Natural killer cell (primary cell): ENCODE results near the gene TRIM2. TPM values are rescaled to one million over a fixed set of nuclear protein-coding genes. Genes with fewer than 3 reads are reported as not detected.

Experiments
- ATAC-seq, 3 donors: fragments of 150-1000 bp in 2 of 3; fragments of 200-7000 bp in 1 of 3; cut with Tn5 transposase; 1 replicate in 1 of 3; 2 replicates in 2 of 3; pipeline ENCODE4 v1.10.0; 2021; ENCODE audit warnings: mild to moderate bottlenecking in 2 of 3, moderate library complexity in 2 of 3
- DNase-seq, 2 donors: peaks; one replicate each; pipeline versions ENCODE4 v3.0.0 to v3.0.0-alpha.2; 2013 to 2021; ENCODE audit warnings: mixed read lengths in 1 of 2
- H3K27ac ChIP-seq: one replicate; pipeline ENCODE4 v1.5.1; 2013; ENCODE audit warnings: mild to moderate bottlenecking, low read length
- H3K27me3 ChIP-seq: one replicate; pipeline ENCODE4 v1.6.1; 2013; ENCODE audit warnings: low read length; ENCODE audit not compliant: control insufficient read depth, insufficient read depth
- H3K36me3 ChIP-seq: one replicate; pipeline ENCODE4 v1.6.1; 2013; ENCODE audit warnings: low read length; ENCODE audit not compliant: control insufficient read depth, insufficient read depth
- H3K4me1 ChIP-seq: one replicate; pipeline ENCODE4 v1.6.1; 2013; ENCODE audit warnings: low read length; ENCODE audit not compliant: control insufficient read depth, insufficient read depth
- H3K4me3 ChIP-seq: one replicate; pipeline ENCODE4 v1.5.1; 2013; ENCODE audit warnings: low read length
- H3K9me3 ChIP-seq: one replicate; pipeline ENCODE4 v1.6.1; 2013; ENCODE audit warnings: low read length; ENCODE audit not compliant: control insufficient read depth, insufficient read depth
- H3K27ac Mint-ChIP-seq, 2 donors: one replicate each; pipeline ENCODE4 v1.8.0; 2022; ENCODE audit warnings: mild to moderate bottlenecking in 2 of 2, mixed read lengths in 2 of 2, moderate library complexity in 1 of 2
- H3K27me3 Mint-ChIP-seq, 2 donors: one replicate each; pipeline ENCODE4 v1.8.0; 2022; ENCODE audit warnings: low read depth in 2 of 2, mixed read lengths in 2 of 2
- H3K36me3 Mint-ChIP-seq: one replicate; pipeline ENCODE4 v1.8.0; 2022; ENCODE audit warnings: mixed read lengths
- H3K4me1 Mint-ChIP-seq, 2 donors: one replicate each; pipeline ENCODE4 v1.8.0; 2022; ENCODE audit warnings: mixed read lengths in 2 of 2
- H3K4me3 Mint-ChIP-seq: one replicate; pipeline ENCODE4 v1.8.0; 2022; ENCODE audit warnings: mild to moderate bottlenecking, moderate library complexity, mixed read lengths
- H3K9me3 Mint-ChIP-seq, 2 donors: one replicate each; pipeline ENCODE4 v1.8.0; 2022; ENCODE audit warnings: mixed read lengths in 2 of 2
- WGBS: methylation state at CpG from one replicate; pipeline ENCODE4 v1.1.7; 2013; ENCODE audit warnings: missing lambda C conversion rate; ENCODE audit not compliant: insufficient coverage; 5-methylcytosine and 5-hydroxymethylcytosine counted together
- intact Hi-C: fragments of 100-400 bp; cut with micrococcal nuclease; formaldehyde crosslinking; loops from one replicate; pipeline ENCODE4 v1.14.2; 2022
- total RNA-seq, 4 donors: library from RNA; stranded (reverse); fragments of 120-200 nt in 1 of 4; gene quantifications; one replicate each; pipeline versions ENCODE4 v1.2.3 to v1.2.4, GENCODE V29; 2013 to 2022
- TF ChIP-seq, protein P1 (sequence below): fragments of 200-600 bp; IDR thresholded peaks from one replicate; pipeline ENCODE4 v1.8.0; 2022; ENCODE audit warnings: antibody characterized with exemption

Gene TRIM2
- total RNA-seq, 3 donors from 2014 or later (not counting 1 experiment from before 2014, with no cell fraction given), result 0.11 TPM; not detected in 2

DNA sequence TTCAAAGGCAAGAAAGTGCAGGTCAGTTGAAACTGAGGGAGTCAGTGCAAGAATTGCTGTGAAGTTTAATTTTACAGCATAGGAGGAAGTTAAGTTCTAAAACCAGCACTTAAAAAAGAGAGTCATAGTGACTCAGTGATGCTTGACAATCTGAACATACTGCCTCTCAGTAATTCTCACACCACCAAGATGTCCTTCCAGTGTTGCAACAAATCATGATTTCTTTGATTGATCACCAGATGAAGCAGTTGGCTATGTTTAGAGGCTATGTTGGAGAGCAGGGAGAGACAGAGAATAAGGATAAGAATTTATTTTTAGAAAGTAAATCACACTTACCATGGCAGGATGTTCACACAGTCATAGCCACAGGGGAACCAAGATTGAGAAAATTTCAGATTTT lies 13.2 kb downstream of the TRIM2 start:
- no peak overlapping the region for H3K27ac Mint-ChIP-seq
- H3K9me3 ChIP-seq, result no peaks in the 10 kb centered on the region
- TF ChIP-seq, protein P1, sequence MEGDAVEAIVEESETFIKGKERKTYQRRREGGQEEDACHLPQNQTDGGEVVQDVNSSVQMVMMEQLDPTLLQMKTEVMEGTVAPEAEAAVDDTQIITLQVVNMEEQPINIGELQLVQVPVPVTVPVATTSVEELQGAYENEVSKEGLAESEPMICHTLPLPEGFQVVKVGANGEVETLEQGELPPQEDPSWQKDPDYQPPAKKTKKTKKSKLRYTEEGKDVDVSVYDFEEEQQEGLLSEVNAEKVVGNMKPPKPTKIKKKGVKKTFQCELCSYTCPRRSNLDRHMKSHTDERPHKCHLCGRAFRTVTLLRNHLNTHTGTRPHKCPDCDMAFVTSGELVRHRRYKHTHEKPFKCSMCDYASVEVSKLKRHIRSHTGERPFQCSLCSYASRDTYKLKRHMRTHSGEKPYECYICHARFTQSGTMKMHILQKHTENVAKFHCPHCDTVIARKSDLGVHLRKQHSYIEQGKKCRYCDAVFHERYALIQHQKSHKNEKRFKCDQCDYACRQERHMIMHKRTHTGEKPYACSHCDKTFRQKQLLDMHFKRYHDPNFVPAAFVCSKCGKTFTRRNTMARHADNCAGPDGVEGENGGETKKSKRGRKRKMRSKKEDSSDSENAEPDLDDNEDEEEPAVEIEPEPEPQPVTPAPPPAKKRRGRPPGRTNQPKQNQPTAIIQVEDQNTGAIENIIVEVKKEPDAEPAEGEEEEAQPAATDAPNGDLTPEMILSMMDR, result no peak
- H3K27me3 Mint-ChIP-seq, result peaks cover 21 to 22% of the 10 kb centered on the region in 2 donors
- H3K9me3 Mint-ChIP-seq, result no peaks in the 10 kb centered on the region
- no peak overlapping the region for H3K4me3 Mint-ChIP-seq
- no peak overlapping the region for H3K4me3 ChIP-seq
- no peaks in the 10 kb centered on the region for H3K36me3 ChIP-seq
- DNase-seq (no peak), ATAC-seq (no peak)
- no peak overlapping the region for H3K27ac ChIP-seq
- H3K4me1 Mint-ChIP-seq, result peaks cover 4 to 7% of the 10 kb centered on the region in 2 donors
- peaks cover 6% of the 10 kb centered on the region for H3K27me3 ChIP-seq
- H3K36me3 Mint-ChIP-seq, result no peaks in the 10 kb centered on the region
- intact Hi-C loops, result no loop called here
- H3K4me1 ChIP-seq, result peaks cover 6% of the 10 kb centered on the region

GRCh38 chr4:153218961-153219360 lies 14.7 kb downstream of the TRIM2 start:
- 93% methylated on average over 3 of the region's 3 CpGs for WGBS
- peaks cover 12 to 15% of the 10 kb centered on the region in 2 donors for H3K4me1 Mint-ChIP-seq

GRCh38 chr4:153220682-153221395 lies 16.6 kb downstream of the TRIM2 start:
- H3K36me3 ChIP-seq, result no peaks in the 10 kb centered on the region
- peaks cover 20% of the 10 kb centered on the region for H3K27me3 ChIP-seq
- no peak overlapping the region for H3K27ac ChIP-seq
- intact Hi-C loops, result no loop called here
- Mint-ChIP-seq H3K9me3 (no peaks in the 10 kb centered on the region), H3K4me1 (peaks cover 12 to 15% of the 10 kb centered on the region in 2 donors), H3K4me3 (peak overlapping the region; percentile 45), H3K27me3 (peaks cover 36 to 45% of the 10 kb centered on the region in 2 donors), H3K27ac (no peak overlapping the region), H3K36me3 (peaks cover 12% of the 10 kb centered on the region)
- DNase-seq (no peak), ATAC-seq (no peak)
- TF ChIP-seq, protein P1, result no peak
- WGBS, result 96% methylated on average over 3 of the region's 5 CpGs
- H3K4me1 ChIP-seq, result peaks cover 15% of the 10 kb centered on the region
- H3K9me3 ChIP-seq, result no peaks in the 10 kb centered on the region
- no peak overlapping the region for H3K4me3 ChIP-seq

More at GRCh38 chr4:153218961-153219360, 14.7 kb downstream of the TRIM2 start:
- Histone ChIP-seq H3K4me3 (no peak overlapping the region), H3K9me3 (no peaks in the 10 kb centered on the region), H3K27ac (no peak overlapping the region), H3K27me3 (peaks cover 12% of the 10 kb centered on the region), H3K36me3 (no peaks in the 10 kb centered on the region), H3K4me1 (peaks cover 15% of the 10 kb centered on the region)
- Mint-ChIP-seq H3K27ac (no peak overlapping the region), H3K27me3 (peaks cover 25 to 29% of the 10 kb centered on the region in 2 donors), H3K4me3 (no peak overlapping the region), H3K9me3 (no peaks in the 10 kb centered on the region), H3K36me3 (no peaks in the 10 kb centered on the region)
- TF ChIP-seq, protein P1, result no peak
- intact Hi-C loops, result no loop called here
- ATAC-seq (no peak), DNase-seq (no peak)
